Measurements from ENCODE around the gene CSRNP2. TPM values are rescaled to one million over a fixed set of nuclear protein-coding genes. Genes with fewer than 3 reads are reported as not detected.

Gene CSRNP2
- total and polyA plus RNA-seq, 2 of the 13 experiments (the other 11 are each of a cell fraction or from before 2014, with no cell fraction given): 4.8 to 7.3 TPM

DNA sequence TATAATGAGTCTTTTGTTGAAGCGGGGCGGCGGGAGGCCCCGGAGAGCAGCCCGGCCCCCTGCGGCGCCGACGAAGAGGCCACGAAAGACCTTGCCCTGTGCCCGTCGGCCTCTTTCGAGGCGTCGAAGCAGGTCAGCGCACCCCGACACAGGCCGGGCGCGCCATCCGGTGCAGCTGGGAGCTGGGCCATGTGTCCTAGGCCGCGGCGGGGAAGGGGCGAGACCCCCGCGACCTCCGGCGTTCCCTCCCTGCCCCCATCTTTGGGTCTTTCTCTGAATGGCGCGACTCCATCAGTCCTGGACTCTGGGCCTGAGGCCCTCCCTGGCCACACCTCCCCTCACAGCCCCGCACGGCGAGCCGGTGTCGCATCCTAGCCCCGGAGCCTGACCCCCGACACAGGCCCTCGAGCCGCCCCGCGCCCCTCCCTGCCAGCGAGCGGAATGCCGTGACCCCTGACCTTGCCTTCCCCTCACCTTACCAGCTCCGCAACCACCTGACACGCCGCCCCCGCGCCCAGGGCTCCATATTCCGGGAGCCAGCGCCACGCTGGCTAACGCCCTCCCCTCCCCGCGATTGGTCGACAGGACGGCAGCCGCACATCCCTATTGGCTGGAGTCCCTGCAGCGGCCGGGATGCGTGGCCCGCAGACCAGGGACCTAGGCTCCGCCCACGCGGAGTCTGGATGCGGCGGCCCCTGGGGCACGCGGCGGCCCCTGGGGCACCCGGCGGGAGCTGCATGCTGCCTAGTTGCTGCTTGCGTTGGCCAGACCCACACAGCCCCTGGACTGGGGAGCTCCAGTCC is 57.4 kb downstream of the CSRNP2 start, which contains the start of gene SLC11A2 (continued):
- TF ChIP-seq, protein P1, sequence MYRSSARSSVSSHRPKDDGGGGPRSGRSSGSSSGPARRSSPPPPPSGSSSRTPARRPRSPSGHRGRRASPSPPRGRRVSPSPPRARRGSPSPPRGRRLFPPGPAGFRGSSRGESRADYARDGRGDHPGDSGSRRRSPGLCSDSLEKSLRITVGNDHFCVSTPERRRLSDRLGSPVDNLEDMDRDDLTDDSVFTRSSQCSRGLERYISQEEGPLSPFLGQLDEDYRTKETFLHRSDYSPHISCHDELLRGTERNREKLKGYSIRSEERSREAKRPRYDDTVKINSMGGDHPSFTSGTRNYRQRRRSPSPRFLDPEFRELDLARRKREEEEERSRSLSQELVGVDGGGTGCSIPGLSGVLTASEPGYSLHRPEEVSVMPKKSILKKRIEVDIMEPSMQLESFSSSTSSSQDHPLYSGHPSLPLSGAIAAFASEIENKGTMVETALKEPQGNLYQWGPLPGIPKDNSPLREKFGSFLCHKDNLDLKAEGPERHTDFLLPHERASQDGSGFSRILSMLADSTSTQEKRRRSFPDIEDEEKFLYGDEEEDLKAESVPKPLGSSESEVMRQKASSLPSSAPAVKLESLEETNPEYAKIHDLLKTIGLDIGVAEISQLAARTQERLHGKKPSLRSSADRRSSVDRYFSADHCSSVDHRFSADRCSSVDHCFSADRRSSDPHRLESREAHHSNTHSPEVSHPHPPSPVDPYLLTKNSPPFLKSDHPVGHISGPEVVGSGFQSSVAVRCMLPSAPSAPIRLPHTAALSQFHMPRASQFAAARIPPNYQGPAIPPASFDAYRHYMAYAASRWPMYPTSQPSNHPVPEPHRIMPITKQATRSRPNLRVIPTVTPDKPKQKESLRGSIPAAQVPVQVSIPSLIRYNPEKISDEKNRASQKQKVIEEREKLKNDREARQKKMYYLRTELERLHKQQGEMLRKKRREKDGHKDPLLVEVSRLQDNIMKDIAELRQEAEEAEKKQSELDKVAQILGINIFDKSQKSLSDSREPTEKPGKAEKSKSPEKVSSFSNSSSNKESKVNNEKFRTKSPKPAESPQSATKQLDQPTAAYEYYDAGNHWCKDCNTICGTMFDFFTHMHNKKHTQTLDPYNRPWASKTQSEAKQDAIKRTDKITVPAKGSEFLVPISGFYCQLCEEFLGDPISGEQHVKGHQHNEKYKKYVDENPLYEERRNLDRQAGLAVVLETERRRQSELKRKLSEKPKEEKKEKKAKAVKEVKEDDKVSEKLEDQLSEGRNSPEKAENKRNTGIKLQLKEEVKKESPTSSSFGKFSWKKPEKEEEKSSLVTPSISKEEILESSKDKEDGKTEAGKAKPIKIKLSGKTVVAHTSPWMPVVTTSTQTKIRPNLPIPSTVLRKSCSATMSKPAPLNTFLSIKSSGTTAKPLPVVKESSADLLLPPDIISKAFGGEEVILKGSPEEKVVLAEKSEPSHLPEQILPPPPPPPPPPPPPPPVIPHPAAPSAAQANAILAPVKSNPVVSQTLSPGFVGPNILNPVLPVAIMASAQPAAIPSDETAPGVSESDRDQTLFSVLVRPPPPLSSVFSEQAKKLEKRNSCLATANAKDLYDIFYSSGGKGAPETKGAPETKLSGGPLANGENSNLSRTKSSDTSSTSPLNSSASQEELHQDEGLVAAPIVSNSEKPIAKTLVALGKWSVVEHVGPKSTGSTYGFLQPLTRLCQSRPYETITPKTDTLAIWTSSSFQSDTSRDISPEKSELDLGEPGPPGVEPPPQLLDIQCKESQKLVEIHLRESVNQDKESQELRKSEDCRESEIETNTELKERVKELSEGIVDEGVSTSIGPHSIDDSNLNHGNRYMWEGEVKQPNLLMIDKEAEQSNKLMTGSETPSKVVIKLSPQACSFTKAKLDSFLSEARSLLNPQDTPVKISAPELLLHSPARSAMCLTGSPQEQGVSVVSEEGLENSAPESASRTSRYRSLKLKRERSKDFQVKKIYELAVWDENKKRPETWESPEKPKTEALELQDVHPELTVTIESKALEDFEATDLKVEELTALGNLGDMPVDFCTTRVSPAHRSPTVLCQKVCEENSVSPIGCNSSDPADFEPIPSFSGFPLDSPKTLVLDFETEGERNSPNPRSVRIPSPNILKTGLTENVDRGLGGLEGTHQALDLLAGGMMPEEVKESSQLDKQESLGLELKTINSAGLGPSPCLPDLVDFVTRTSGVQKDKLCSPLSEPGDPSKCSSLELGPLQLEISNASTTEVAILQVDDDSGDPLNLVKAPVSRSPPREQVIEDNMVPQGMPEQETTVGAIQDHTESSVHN (CRISPR knock-in tag; IDR thresholded peaks at IDR 0.05): 0 out of 2 replicates have a peak, but pooled peaks have one; percentile 74
- TF ChIP-seq, protein P2, sequence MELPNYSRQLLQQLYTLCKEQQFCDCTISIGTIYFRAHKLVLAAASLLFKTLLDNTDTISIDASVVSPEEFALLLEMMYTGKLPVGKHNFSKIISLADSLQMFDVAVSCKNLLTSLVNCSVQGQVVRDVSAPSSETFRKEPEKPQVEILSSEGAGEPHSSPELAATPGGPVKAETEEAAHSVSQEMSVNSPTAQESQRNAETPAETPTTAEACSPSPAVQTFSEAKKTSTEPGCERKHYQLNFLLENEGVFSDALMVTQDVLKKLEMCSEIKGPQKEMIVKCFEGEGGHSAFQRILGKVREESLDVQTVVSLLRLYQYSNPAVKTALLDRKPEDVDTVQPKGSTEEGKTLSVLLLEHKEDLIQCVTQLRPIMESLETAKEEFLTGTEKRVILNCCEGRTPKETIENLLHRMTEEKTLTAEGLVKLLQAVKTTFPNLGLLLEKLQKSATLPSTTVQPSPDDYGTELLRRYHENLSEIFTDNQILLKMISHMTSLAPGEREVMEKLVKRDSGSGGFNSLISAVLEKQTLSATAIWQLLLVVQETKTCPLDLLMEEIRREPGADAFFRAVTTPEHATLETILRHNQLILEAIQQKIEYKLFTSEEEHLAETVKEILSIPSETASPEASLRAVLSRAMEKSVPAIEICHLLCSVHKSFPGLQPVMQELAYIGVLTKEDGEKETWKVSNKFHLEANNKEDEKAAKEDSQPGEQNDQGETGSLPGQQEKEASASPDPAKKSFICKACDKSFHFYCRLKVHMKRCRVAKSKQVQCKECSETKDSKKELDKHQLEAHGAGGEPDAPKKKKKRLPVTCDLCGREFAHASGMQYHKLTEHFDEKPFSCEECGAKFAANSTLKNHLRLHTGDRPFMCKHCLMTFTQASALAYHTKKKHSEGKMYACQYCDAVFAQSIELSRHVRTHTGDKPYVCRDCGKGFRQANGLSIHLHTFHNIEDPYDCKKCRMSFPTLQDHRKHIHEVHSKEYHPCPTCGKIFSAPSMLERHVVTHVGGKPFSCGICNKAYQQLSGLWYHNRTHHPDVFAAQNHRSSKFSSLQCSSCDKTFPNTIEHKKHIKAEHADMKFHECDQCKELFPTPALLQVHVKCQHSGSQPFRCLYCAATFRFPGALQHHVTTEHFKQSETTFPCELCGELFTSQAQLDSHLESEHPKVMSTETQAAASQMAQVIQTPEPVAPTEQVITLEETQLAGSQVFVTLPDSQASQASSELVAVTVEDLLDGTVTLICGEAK (IDR thresholded peaks at IDR 0.05): no peak
- TF ChIP-seq, protein P2 (CRISPR knock-in tag; IDR thresholded peaks at IDR 0.05): peak; percentile 64; the same call in 1 of the 2 replicates
- TF ChIP-seq, protein P3, sequence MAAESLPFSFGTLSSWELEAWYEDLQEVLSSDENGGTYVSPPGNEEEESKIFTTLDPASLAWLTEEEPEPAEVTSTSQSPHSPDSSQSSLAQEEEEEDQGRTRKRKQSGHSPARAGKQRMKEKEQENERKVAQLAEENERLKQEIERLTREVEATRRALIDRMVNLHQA (CRISPR knock-in tag; IDR thresholded peaks at IDR 0.05): no peak
- no peak for TF ChIP-seq IRF2 (CRISPR knock-in tag; IDR thresholded peaks at IDR 0.05)
- TF ChIP-seq ZNF430 (CRISPR knock-in tag; IDR thresholded peaks at IDR 0.05): peak; percentile 72
- TF ChIP-seq NCOA2 (CRISPR knock-in tag; IDR thresholded peaks at IDR 0.05): peak; percentile 66; the same call in 1 of the 2 replicates

All from HepG2 (cell line).